K562 (cell line): ENCODE measurements around the gene ANKRD13D. TPM values are rescaled to one million over a fixed set of nuclear protein-coding genes. Genes with fewer than 3 reads are reported as not detected.
A peak's percentile ranks its signal among the peaks of the same experiment; 100 is the strongest.

Source experiments
- CAMTA2 ChIP-seq: fragments of 250-450 bp; sonication (Bioruptor Pico); conservative IDR thresholded peaks from 2 replicates; pipeline ENCODE4 v1.5.1; 2022
- CHAMP1 ChIP-seq: fragments of 450-650 bp; IDR thresholded peaks from 2 replicates; pipeline ENCODE4 v1.6.1; 2016; ENCODE audit warnings: mild to moderate bottlenecking
- CREM ChIP-seq: IDR thresholded peaks from 2 replicates; pipeline ENCODE4 v1.6.1; 2014; ENCODE audit warnings: antibody characterized with exemption, low read depth
- CTCF ChIP-seq, 3 experiments: IDR thresholded peaks in 2 of 3; conservative IDR thresholded peaks in 1 of 3; 2 replicates each; pipeline ENCODE4 v1.5.1; 2011 to 2012; ENCODE audit warnings: low read length in 3 of 3, mild to moderate bottlenecking in 3 of 3, control low read depth in 2 of 3, improper control_type of control experiment in 1 of 3, inconsistent platforms in 1 of 3, low read depth in 1 of 3, mixed read lengths in 1 of 3, moderate library complexity in 1 of 3; ENCODE audit not compliant: insufficient read depth in 2 of 3
- EHMT2 ChIP-seq: fragments of 450-650 bp; IDR thresholded peaks from 2 replicates; pipeline ENCODE4 v1.6.1; 2018; ENCODE audit warnings: antibody characterized with exemption
- ETS1 ChIP-seq: conservative IDR thresholded peaks from 2 replicates; pipeline ENCODE4 v1.6.1; 2011; ENCODE audit warnings: low read depth, mild to moderate bottlenecking, low read length; ENCODE audit not compliant: control insufficient read depth
- FOXA1 ChIP-seq: fragments of 450-650 bp; IDR thresholded peaks from 2 replicates; pipeline ENCODE4 v1.6.1; 2016; ENCODE audit warnings: mild to moderate bottlenecking, borderline replicate concordance
- HDAC1 ChIP-seq, 2 experiments: fragments of 450-650 bp; IDR thresholded peaks; 2 replicates each; pipeline ENCODE4 v1.6.1; 2016 to 2017; ENCODE audit warnings: inconsistent platforms in 1 of 2, mild to moderate bottlenecking in 1 of 2, moderate library complexity in 1 of 2
- KAT2B ChIP-seq: IDR thresholded peaks from one replicate; pipeline ENCODE4 v1.6.1; 2012; ENCODE audit warnings: low read depth, mild to moderate bottlenecking, control low read depth, inconsistent platforms, low read length, moderate library complexity
- L3MBTL2 ChIP-seq: fragments of 450-650 bp; IDR thresholded peaks from 2 replicates; pipeline ENCODE4 v1.6.1; 2016; ENCODE audit warnings: mild to moderate bottlenecking, moderate library complexity
- MBD2 ChIP-seq: sonication (generic); IDR thresholded peaks from 2 replicates; pipeline ENCODE4 v1.6.1; 2016; ENCODE audit warnings: low read depth, borderline replicate concordance
- NR4A1 ChIP-seq, 2 experiments: fragments of 250-450 bp in 1 of 2; fragments of 450-650 bp in 1 of 2; sonication (Bioruptor Pico) in 1 of 2; IDR thresholded peaks; 2 replicates each; pipeline versions ENCODE4 v1.4.0 to v1.6.1; 2016 to 2020; ENCODE audit warnings: mild to moderate bottlenecking in 2 of 2, missing compliant biosample characterization in 1 of 2, missing genetic modification characterization in 1 of 2, moderate library complexity in 1 of 2
- PML ChIP-seq: IDR thresholded peaks from 2 replicates; pipeline ENCODE4 v1.6.1; 2012; ENCODE audit warnings: low read length, inconsistent platforms
- POLR2AphosphoS5 ChIP-seq: IDR thresholded peaks from 2 replicates; pipeline ENCODE4 v1.6.1; 2011; ENCODE audit warnings: mild to moderate bottlenecking, low read depth, low read length, moderate library complexity; ENCODE audit not compliant: control insufficient read depth, insufficient read depth
- SFPQ ChIP-seq: fragments of 200-400 bp; formaldehyde crosslinking; IDR thresholded peaks from 2 replicates; pipeline ENCODE4 v1.6.1; 2017; ENCODE audit warnings: mild to moderate bottlenecking, low read depth, low read length, moderate library complexity
- SMARCA4 ChIP-seq: fragments of 450-650 bp; IDR thresholded peaks from 2 replicates; pipeline ENCODE4 v1.6.1; 2016
- ZBED1 ChIP-seq: IDR thresholded peaks from 2 replicates; pipeline ENCODE4 v1.6.1; 2014
- ZFX ChIP-seq: sonication (generic); formaldehyde crosslinking; IDR thresholded peaks from 2 replicates; pipeline ENCODE4 v1.8.0; 2022; ENCODE audit warnings: mild to moderate bottlenecking, missing genetic modification reagents, moderate library complexity
- ZNF589 ChIP-seq: fragments of 200-800 bp; sonication (Bioruptor generic); IDR thresholded peaks from 2 replicates; pipeline ENCODE4 v1.6.1; 2016; ENCODE audit warnings: low read depth, missing genetic modification characterization, missing compliant biosample characterization
- ZNF717 ChIP-seq: fragments of 250-450 bp; sonication (Bioruptor Pico); IDR thresholded peaks from 2 replicates; pipeline ENCODE4 v1.5.0; 2021
- polyA plus RNA-seq, 8 experiments: library from polyadenylated mRNA; depleted of rRNA in 4 of 8; stranded (reverse) in 5 of 8; unstranded in 3 of 8; fragments of >200 nt; fragmentation: Nextera tagmentation in 2 of 8; fragmentation: Illumina TruSeq in 1 of 8; extraction: Ambion mirVana in 2 of 8; extraction: Trizol in 1 of 8; gene quantifications; 2 replicates each; pipeline versions ENCODE4 v1.2.1 to v1.2.3, GENCODE V29; 2011 to 2014; ENCODE audit warnings: inconsistent platforms in 1 of 8, missing spikeins in 1 of 8
- total RNA-seq, 7 experiments: library from RNA; depleted of rRNA in 6 of 7; stranded (reverse); fragments of >200 nt in 6 of 7; fragmentation: Illumina TruSeq in 2 of 7; extraction: Trizol in 2 of 7; gene quantifications; 2 replicates each; pipeline versions ENCODE4 v1.2.1 to v1.2.3, GENCODE V29; 2011 to 2021; ENCODE audit warnings: low replicate concordance in 1 of 7

ANKRD13D gene
- total and polyA plus RNA-seq, 9 of the 15 experiments (the other 6 are each of a cell fraction or from before 2014, with no cell fraction given): 0.94 to 40.9 (median 22.4) TPM

- 0 out of 2 replicates have a peak, but pooled peaks have one; percentile 38 for TF ChIP-seq MBD2
- TF ChIP-seq ZFX (CRISPR knock-in tag): peak; percentile 69
- no peak for TF ChIP-seq SFPQ
- no peak for TF ChIP-seq ZNF589 (CRISPR knock-in tag)
- peak; percentile 61; the same call in 1 of the 2 replicates for TF ChIP-seq ZBED1
- no peak for TF ChIP-seq CAMTA2 (CRISPR knock-in tag)
- TF ChIP-seq FOXA1: no peak
- no peak for TF ChIP-seq KAT2B
- no peak for TF ChIP-seq EHMT2
- peak in 1 of 2 experiments; percentile 97; a peak in 2 of 4 replicates for TF ChIP-seq HDAC1 (IDR thresholded peaks at IDR 0.05)
- no peak for TF ChIP-seq NR4A1 (CRISPR knock-in tag; IDR thresholded peaks at IDR 0.05)
- TF ChIP-seq NR4A1 (tag; IDR thresholded peaks at IDR 0.05): no peak
- peak; percentile 87 for TF ChIP-seq CREM
- no peak for TF ChIP-seq ZNF717 (CRISPR knock-in tag)
- peak; percentile 69 for TF ChIP-seq PML
- TF ChIP-seq CHAMP1: no peak
- peak; percentile 28; the same call in 1 of the 2 replicates for TF ChIP-seq L3MBTL2
- TF ChIP-seq SMARCA4: no peak
- TF ChIP-seq ETS1: peak; percentile 89
- TF ChIP-seq POLR2AphosphoS5: peak; percentile 96
- peak in 1 of 3 experiments; percentile 9; a peak in 1 of 6 replicates for TF ChIP-seq CTCF (IDR thresholded peaks at IDR 0.05 in 2 of 3, conservative IDR thresholded peaks at IDR 0.05 in 1 of 3; ENCODE audit: insufficient read depth in 2 of 3, low read depth in 1 of 3, low read length in 3 of 3)
Observed at GRCh38 chr11:67239783-67240575, 49.1 kb upstream of the ANKRD13D start (continued).
